A673 (cell line): ENCODE measurements around the gene ARHGAP44.

ENCODE experiments used
- EZH2 ChIP-seq: fragments of 200-600 bp; sonication (generic); IDR thresholded peaks from 2 replicates; pipeline ENCODE4 v1.6.1; 2017; ENCODE audit warnings: borderline replicate concordance, low read depth, mild to moderate bottlenecking, mixed read lengths, antibody characterized with exemption, low read length; ENCODE audit not compliant: poor library complexity, severe bottlenecking
- TF ChIP-seq, protein P1 (sequence below): fragments of 300-800, 200-600 bp; sonication (generic); conservative IDR thresholded peaks from 2 replicates; pipeline ENCODE4 v1.5.1; 2017; ENCODE audit warnings: low read depth, mild to moderate bottlenecking, antibody characterized with exemption, low read length, moderate library complexity, mixed read lengths

DNA sequence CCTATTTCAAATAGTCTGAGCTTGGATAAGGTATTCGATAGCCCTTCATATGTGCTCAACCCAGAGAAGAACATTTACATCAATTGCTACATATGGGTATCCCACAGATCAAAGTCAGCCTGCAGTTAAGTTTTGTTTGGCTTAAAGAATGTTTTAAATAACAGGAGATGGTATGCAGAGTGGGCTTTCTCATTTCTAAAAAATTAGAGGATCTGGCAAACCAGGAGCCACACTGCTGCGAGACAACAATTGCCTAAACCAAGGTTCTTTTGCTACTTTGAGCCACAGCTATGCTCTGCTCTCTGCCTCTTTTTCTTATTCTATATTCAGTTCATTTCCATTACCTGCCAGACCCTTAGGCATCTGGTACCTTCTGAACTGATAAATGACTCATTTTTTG is 30.2 kb upstream of the ARHGAP44 start:
- TF ChIP-seq, protein P1, sequence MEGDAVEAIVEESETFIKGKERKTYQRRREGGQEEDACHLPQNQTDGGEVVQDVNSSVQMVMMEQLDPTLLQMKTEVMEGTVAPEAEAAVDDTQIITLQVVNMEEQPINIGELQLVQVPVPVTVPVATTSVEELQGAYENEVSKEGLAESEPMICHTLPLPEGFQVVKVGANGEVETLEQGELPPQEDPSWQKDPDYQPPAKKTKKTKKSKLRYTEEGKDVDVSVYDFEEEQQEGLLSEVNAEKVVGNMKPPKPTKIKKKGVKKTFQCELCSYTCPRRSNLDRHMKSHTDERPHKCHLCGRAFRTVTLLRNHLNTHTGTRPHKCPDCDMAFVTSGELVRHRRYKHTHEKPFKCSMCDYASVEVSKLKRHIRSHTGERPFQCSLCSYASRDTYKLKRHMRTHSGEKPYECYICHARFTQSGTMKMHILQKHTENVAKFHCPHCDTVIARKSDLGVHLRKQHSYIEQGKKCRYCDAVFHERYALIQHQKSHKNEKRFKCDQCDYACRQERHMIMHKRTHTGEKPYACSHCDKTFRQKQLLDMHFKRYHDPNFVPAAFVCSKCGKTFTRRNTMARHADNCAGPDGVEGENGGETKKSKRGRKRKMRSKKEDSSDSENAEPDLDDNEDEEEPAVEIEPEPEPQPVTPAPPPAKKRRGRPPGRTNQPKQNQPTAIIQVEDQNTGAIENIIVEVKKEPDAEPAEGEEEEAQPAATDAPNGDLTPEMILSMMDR, result no peak
- no peak for TF ChIP-seq EZH2
